Femur (tissue), 1 donor: ENCODE measurements around the gene WDFY3.
"Not testable (repeated sequence)": the region's sequence is repeated elsewhere in the genome, so short reads cannot be mapped to it uniquely, and the experiment has no call there.

Experiments used
- DNase-seq: peaks from one replicate; pipeline ENCODE4 v3.0.0-alpha.2; 2017

Gene WDFY3

DNA sequence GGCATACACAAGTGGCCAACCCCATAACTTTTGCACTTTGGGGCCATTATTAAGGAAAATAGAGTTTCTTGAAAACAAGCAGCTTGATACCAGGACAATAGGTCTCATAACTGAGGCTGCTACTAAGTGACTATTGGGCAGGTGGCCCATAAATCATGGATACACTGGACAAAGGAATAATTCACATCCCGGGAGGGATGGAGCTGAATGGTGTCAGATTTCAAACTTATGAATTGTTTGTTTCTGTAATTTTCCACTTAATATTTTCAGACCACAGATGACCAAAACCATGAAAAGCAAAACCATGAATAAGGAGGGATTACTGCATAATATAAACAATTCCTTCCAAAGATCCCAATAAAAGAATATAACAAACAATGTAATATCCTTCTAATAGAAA is 114.4 kb downstream of the WDFY3 start:
- no peak for DNase-seq

DNA sequence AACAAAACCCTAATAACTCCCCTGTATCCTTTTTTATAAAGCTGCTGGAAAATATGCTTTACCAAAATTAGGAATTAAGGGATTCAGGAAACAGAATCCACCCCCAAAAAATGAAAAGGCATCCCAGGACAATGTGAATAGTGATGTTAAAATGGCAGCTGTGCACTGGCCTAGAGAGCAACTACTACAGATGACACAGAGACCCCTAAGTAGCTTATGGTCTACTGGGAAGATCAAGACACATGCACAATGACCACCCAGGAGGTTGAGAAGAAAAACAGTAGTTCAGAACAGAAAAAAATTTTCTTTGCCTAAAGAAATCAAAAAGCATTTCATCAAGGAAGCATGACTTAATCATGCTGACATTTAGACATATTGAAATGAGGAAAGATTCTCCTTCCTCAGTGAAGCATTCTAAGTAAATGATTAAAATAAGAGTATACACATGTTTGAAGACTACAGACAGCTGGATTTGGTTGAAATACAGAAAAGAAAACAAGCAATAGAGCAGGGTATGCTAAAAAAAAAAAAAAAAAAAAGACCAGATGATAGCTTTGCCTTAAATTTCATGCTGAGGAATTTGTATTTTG is 117.3 kb downstream of the WDFY3 start:
- DNase-seq = no peak

DNA sequence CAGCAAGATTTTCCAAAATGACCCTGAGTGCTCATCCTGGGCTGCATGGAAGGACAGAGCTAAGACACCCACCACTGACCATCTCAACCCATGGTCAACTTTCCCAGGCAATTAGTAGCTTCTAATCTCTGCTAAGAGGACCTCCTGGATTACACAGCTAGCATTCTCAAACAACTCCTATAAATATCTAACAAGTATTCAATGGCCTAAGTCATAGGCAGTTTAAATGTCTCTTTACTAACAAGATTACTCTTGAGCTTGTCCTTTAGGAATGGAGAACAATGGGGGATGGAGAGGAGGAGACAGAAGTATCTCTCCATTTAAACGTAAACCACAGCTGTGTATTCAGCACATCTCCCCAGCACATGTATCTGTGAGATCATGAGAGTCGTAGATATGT is 118.1 kb downstream of the WDFY3 start:
- no peak for DNase-seq

DNA sequence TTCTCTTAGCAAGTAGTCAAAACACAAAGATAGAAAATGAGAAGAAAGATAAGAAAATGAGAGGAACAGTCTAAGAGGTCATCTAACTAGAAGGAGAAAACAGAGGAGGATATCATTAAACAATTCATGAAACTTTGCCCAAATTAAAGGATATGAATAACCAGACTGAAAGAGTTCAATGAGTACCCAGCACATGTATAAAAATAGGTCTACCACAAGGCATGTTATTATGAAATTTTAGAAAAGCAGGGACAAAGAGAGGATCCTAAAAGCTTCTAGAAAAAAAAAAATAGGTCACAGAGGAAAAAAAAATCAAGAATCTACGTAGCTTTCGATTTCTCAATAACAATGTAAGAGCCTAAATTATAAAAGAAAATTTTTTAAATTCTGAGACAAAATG is 118.5 kb downstream of the WDFY3 start:
- no peak for DNase-seq

DNA sequence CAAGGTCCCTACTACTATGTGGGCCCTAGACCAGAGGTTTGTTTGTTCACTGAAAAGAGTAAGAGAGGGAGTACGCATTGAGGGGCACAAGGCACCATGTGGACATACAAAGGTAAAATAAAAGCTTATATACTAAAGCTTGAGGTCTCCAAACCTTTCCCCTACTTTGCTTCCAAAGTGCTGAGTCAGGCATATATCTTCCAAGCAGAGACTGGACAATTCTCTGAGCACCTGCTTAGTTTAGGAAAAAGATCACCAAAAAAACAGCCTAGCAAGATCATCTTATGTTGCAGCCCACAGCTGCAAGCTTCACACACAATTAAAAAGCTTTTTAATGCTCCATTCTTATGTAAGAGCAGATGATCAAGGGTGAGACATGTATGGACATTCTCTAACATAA is 119.5 kb downstream of the WDFY3 start:
- DNase-seq = no peak

DNA sequence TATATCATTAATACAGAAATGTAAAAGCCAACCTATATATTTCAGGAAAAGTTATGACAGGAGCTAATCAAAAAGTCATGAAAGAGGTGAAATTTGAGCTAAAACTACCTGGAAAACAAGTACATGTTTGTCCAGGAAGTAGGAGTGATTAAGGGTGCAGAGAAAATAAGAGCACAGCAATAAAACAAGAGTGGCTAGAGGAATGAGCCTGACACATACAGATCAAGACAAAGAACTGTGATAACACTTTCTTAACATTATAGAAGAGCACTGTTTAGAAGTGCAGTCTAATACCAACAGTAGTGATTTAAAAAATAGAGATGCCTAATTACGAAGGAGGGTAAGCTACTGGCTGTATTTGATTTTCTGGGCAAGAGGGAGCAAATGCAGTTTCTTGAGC is 125.1 kb downstream of the WDFY3 start:
- no peak for DNase-seq

DNA sequence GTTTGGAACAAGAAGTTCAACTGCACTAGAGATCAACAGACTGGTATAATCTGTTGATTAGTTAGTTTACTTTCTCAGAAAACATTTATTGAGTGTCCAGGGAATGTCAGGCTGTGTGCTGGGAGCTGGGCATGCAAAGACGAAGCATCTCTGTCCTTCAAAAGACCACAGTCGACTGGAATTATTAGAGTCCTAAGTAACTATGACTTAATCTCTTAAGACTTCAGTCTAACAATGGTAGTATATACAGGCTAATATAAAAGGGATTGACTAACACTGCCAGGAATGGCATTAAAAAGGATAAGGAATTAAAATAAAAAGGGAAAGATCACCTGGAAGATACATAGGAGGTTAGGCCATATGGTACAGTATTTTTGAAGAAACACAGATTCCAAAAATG is 128.7 kb downstream of the WDFY3 start:
- no peak for DNase-seq

DNA sequence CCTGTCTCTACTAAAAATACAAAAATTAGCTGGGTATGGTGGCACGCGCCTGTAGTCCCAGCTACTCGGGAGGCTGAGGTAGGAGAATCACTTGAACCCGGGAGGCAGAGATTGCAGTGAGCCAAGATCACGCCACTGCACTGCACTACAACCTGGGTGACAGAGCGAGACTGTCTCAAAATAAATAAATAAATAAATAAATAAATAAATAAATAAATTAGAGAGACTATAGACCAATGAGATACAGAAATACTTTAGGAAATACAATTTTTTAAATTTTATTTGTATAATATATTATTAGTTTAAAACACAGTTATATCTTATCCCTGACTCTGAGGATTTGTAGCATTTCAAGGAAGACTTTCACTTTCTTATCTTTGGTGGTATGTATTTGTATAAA is 136.9 kb downstream of the WDFY3 start:
- DNase-seq = not testable (repeated sequence)

DNA sequence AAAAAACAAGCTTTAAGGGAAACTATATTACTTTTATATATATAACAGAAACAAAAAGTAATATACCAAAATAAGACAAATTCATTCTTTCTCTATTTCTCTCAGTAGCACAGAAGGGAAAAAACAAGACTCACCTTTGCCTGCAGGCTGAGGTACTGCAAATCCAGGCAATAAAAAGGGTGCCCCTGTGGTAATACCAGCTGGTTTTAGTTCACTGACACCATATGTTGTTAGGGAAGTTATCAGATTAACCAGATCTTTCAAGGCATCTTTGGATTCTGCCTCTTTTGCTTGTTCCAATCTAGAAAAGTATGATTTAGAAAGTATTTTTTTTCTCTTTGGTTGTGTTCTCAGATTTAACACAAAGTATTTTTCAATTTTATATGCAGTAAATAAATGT is 139.8 kb downstream of the WDFY3 start:
- no peak for DNase-seq

DNA sequence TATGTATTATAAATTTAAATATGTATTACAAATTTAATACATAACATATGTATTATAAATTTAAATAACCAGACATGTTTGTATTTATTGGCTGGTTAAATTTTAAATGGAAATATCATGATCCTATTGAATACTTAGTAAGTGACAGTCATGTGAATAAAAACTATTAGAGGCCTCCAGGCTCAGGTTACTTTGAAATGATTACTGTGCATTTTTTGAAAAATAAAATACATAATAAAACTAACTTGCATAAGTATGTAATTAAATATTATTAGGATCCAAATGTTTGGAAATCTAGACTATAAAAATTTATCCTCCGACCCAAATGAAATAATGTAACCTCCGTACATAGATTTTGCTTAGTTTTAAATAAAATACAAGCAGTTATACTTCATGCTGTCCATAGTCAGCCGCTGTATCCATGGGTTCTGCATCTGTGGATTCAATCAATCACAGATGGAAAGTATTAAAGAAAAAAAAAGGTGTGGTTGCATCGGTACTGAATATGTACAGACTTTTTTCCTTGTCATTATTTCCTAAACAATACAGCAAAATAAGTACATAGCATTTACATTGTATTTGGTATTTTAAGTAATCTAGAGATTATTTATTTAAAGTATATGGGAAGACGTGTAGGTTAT is 140.7 kb downstream of the WDFY3 start:
- no peak for DNase-seq

DNA sequence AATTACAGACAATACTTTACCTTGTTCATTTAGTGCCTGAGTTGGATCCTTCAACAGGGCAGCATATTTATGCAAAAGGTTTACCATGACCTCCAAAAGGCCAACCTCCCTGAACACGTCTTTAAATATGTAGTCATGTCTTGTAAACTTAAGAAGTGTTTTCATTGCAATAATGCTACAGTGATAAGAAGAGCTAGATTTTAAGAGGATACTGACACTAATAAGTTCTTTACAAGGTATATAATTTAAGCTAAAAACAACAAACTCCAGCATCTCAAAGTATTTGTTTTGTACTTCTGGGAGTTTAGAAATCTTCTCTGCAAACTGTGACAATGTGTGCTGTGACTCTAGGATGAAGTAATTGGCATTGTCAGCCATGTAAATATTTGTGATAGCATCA is 145.4 kb downstream of the WDFY3 start:
- no peak for DNase-seq

DNA sequence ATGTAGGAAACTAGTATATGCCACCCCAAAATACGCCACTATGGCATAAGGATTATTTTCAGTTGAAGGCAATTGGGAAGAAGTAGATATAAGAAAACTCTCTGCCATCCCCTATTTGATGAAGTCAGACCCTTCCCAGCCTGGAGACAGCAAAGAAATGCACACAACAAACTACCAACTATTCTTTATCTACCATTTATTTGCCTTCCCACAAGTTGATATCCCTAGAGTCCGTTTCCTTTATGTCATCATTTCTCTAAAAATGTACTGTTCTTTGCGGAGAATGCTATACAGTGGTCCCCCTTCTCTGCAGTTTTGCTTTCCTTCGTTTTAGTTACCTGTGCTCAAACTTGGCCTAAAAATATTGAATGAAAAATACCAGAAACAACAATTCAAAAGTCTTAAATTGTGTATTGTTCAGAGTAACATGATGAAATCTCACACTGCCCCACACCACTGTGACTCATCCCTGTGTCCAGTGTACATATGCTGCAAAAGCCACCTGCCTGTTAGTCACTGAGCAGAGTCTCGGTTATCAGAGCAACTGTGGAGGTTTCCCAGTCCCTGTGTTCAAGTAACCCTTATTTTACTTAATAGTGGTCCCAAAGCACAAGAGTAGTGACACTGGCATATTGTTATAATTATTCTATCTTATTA is 152.3 kb downstream of the WDFY3 start:
- no peak for DNase-seq

DNA sequence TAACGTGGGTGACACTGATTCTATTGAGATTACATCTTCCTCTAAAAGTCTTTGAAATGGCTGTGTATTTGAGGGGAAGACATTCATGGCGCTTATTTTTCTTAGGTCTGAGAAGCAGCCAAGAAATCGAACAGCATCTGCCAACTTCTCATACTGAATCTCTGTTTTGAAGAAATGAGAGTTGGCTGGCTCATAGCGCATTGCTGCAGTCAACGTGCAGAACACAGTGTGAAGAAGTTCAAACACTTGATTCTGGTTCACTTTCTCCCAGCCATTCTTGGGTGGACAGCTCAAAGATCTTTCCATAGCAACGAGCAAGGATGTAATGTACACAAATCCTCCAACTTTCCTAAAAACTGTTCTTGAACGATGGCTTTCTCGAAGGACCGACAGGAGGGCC is 156.5 kb downstream of the WDFY3 start:
- no peak for DNase-seq

DNA sequence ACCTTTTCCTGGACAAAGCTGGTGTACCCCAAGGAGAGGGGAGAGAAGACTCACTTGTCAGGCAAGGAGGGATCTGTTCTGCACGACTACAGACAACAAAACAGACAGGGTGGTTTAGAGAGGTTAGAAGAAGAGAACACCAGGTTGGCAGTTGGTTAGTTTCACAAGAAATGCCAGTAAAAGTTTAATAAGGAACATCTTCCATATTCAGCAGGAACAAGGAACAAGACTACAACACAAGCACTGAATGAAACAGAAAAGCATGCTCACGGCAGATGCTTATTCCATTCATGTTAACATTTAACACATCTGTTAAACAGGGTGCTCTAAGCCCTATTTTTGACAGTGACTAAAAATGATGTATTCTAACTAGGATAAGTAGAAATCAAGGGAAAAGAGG is 158.2 kb downstream of the WDFY3 start:
- no peak for DNase-seq

DNA sequence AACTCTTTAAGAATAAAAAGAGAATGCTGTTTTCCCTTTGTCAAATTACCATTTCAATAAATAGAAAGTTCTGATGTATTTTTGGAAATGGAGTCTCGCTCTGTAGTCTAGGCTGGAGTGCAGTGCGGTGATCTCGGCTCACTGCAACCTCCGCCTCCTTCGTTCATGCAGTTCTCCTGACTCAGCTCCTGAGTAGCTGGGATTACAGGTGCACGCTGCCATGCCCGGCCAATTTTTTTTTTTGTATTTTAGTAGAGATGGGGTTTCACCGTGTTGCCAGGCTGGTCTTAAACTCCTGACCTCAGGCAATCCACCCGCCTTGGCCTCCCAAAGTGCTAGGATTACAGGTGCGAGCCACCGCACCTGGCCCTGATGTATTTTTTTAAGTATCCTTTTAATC is 159.9 kb downstream of the WDFY3 start:
- not testable (repeated sequence) for DNase-seq

DNA sequence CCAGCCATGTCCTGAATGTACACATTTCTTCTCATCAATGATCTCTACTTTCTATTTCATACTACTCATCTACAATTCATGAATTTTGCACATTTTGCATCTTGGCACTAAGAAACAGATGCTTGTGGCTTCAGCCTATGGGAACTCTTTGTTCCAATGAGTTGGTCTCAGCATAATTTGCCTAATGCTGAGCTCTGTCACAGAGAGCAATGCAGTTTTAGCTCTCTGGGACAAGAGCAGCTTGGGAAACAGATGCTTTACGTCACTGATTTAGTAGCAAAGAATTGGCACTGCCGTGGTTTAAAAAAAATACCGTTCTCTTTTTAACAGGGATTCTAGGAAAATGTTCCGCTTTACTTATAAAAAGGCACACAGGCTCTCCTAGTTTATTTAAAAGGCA is 162.4 kb downstream of the WDFY3 start:
- DNase-seq = no peak

DNA sequence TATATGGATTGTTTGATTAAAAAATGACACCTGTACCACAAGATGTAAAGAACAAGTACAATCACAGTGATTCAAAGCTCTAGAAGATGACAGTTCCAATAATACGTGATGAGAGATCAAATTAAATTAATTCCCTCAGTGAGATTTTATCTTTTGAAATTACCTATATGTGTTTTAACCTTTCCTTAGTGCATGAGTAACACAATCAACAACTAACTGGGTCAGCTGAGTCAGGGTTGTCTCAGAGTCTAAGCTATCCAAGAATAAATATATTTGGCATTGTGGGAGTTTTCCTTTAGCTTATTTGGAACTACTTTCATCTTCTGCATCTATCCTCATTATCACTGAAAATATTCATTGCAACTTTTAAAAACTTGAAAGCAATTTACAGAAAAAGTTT is 162.8 kb downstream of the WDFY3 start:
- no peak for DNase-seq

DNA sequence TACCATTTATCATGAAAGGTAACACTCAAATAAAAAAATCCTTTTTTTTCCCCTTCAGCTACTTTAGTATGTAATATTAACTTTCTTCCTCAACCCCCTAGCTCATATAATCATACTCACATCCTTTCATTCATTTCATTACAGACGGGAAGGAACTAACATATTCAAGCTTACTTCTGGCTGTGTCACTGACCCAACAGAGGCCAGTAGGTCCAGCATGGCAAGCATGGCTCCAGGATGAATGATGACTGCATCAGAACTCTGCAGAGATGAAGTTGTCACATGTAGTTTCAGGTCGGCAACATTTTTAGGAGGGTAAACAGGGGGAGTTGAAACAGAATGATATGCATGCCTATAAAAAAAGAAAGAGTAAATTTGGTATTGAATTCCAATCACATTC is 163.4 kb downstream of the WDFY3 start:
- DNase-seq = no peak

DNA sequence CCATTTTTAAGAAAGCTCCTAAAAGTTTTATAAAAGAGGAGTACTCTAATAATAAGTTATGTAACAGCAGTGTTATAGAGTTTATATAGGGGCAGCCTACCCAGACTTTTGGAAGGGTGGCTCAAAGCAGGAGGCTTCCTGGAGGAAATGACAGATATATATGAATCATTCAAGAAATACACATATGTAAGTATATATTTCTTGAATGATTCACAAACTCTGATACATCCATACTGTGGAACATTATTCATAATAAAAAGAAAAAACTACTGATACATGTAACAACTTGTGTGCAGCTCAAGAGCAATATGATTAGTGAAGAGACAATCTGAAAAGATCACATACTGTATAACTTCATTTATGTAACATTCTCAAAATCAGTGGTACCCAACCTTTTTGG is 166.2 kb downstream of the WDFY3 start:
- no peak for DNase-seq

DNA sequence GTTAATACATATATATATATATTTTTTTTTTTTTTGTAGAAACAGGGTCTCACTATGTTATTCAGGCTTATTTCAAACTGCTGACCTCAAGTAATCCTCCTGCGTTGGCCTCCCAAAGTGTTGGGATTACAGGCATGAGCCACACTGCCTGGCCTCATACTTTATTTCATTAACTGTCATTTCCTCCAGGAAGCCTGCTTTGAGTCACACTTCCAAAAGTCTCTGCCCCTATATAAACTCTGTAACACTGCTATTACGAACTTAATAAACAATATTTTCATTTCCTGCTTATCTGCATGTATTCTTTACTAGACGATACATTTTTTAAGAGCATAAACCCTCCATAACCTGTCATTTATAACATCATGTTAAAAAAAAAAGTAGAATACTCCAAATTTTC is 167.2 kb downstream of the WDFY3 start:
- DNase-seq = no peak

DNA sequence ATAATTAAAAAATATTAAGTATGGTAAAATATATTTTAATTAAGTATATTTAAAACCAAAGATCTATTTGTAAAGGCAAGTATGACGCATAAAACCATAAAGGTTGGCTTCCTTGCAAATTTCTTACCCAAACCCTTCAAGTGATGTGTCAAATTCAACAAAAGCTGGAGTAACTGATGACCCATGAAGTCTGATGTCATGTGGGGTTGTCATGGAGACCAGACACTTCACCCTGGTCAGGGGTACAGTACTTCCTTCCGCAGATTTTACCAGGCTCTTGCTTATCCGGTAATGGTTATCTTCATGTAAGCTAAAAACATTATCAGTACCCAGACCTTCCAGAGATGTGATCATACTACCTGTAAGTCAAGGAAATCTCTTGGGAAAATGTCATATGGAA is 170.1 kb downstream of the WDFY3 start:
- no peak for DNase-seq

DNA sequence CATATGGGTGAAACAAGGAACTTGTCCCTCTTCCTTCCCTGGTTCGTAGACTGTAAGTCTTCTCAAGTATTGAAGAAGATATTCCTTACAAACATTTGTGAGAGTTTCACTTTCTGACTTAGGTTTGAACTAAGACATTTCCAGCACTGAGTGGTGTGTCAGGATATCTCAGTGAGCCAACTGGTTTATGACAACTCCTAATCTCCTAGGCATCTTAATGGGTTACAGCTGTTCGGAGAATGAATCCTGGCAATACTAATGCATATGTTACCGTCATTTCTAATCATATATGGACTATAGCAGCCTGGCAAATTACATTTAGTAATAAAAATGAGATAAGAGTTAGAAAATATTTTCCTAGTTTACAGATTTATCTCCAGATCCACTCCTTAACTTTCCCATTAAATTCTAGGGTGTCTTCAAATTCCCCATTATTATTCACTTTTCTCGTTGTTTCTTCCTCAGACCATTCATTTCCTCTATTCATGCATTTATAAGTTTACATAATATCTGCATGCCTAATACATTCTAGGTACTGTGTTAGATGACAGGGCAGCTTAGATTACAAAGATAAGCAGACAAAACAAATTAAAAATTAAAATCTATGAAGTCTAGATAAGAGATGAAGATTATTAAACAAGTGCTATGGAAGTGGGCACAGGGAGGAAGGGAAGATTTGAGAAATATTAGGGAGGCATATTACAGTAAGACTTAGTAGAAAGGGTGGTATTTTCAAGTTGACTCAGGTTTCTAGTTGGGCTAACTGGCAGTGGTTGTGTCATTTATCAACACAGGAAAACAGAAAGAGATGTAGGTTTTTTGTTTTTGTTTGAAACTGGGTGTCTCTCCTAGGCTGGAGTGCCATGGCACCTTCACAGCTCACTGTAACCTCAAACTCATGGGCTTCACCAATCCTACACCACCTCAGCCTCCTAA is 173.9 kb downstream of the WDFY3 start:
- no peak for DNase-seq

DNA sequence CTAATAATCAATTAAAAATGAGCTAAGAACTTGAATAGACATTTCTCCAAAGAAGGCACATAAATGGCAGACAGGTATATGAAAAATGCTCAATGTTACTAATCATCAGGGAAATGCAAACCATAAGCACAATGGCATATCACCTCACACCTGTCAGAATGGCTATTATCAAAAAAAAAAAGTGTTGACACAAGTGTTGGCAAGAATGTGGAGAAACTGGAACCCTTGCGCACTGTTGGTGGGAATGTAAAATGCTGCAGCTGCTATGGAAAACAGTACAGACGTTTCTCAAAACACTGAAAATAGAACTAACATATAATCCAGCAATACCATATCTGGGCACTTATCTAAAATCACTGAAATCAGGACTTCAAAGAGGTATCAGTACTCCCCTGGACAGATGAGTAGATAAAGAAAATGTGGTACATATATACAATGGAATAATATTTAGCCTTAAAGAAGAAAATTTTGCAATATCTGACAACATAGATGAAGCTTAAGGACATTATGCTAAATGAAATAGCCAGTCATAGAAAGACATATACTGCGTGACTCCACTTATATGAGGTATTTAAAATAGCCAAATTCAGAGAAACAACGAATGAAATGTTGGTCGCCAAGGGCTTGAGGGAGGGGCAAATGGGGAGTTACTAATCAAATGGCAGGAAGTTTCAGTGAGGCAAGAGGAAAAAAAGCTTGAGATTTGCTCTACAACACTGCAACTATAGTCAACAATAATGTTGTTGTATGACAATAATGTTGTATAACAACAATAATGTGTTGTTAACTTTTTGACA is 175.5 kb downstream of the WDFY3 start:
- DNase-seq = no peak
